ENCODE data around the gene AK4. TPM values are rescaled to one million over a fixed set of nuclear protein-coding genes. Genes with fewer than 3 reads are reported as not detected.

AK4 gene
- total RNA-seq, 6 donors from 2014 or later: 0.44 to 7.0 (median 3.6) TPM

DNA sequence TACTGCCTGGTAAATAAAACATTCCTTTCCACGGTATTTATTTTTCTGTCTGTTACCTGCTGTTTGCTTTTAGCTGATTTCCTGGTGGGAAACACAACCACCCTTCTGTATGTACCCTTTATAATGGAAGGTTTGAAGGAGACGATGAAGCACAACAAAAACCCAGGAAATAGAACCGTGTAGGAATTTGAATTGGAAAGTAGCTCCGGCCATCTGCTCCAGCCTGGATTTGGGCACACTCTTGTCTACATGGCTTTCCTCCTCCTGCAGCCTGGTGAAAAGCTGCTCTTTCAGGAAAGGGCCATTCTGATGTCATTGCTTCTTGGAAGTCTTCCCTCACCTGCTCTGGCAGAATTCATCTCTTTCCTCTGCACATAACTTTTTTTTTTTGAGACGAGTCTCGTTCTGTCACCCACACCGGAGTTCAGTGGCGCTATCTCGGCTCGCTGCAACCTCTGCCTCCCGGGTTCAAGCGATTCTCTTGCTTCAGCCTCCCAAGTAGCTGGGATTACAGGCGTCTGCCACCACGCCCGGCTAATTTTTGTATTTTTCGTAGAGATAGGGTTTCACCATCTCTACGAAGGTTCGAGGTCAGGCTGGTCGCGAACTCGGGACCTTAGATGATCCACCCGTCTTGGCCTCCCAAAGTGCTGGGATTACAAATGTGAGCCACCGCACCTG is 2.7 kb downstream of the AK4 start:
- peaks cover 14 to 26% (median 20%) of the 10 kb centered on the region in 4 donors for H3K4me1 ChIP-seq
- peaks cover 0 to 12% (median 0%) of the 10 kb centered on the region in 4 donors for H3K27me3 ChIP-seq
- no peak overlapping the region for H3K27ac ChIP-seq
- DNase-seq (no peak), ATAC-seq (ENCODE audit: low FRiP score in 2 of 2) (no peak)
- TF ChIP-seq POLR2A (IDR thresholded peaks at IDR 0.05): no peak
- TF ChIP-seq, protein P1, sequence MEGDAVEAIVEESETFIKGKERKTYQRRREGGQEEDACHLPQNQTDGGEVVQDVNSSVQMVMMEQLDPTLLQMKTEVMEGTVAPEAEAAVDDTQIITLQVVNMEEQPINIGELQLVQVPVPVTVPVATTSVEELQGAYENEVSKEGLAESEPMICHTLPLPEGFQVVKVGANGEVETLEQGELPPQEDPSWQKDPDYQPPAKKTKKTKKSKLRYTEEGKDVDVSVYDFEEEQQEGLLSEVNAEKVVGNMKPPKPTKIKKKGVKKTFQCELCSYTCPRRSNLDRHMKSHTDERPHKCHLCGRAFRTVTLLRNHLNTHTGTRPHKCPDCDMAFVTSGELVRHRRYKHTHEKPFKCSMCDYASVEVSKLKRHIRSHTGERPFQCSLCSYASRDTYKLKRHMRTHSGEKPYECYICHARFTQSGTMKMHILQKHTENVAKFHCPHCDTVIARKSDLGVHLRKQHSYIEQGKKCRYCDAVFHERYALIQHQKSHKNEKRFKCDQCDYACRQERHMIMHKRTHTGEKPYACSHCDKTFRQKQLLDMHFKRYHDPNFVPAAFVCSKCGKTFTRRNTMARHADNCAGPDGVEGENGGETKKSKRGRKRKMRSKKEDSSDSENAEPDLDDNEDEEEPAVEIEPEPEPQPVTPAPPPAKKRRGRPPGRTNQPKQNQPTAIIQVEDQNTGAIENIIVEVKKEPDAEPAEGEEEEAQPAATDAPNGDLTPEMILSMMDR (IDR thresholded peaks at IDR 0.05): no peak
- no peak for TF ChIP-seq POLR2AphosphoS5 (IDR thresholded peaks at IDR 0.05)
- TF ChIP-seq EP300 (IDR thresholded peaks at IDR 0.05): no peak
- H3K9me3 ChIP-seq: no peaks in the 10 kb centered on the region
- H3K36me3 ChIP-seq: no peaks in the 10 kb centered on the region
- H3K4me3 ChIP-seq: no peak overlapping the region
- WGBS, 2 donors: 90 to 92% methylated on average over 23 of the region's 23 CpGs

DNA sequence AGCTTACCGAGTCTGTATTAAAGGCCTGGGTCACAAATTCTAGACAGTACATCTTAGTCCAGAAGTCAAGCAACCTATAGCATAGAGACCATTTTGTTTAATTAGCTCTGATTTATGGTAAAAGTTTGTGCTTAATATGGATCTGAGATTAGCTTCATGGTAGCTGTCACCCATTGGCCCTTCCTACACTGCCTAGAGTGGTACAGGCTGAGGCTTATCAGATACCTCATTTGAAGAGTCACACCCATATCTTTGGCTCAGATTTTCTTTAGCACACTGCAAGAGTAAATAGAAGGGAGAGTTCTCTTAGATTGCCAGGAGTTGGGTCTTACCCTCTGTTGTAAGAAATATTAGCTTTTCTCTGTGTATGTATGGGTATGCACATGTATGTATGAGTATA is 3.6 kb downstream of the AK4 start:
- Histone ChIP-seq H3K27ac (no peak overlapping the region), H3K27me3 (peaks cover 0 to 10% (median 0%) of the 10 kb centered on the region in 4 donors), H3K36me3 (no peaks in the 10 kb centered on the region), H3K9me3 (no peaks in the 10 kb centered on the region), H3K4me3 (no peak overlapping the region), H3K4me1 (peaks cover 14 to 26% (median 20%) of the 10 kb centered on the region in 4 donors)
- 100% methylated on average over 1 of the region's 1 CpG for WGBS, 2 donors
- no peak for DNase-seq
- no peak for TF ChIP-seq EP300 (IDR thresholded peaks at IDR 0.05)
- TF ChIP-seq, protein P1 (IDR thresholded peaks at IDR 0.05): no peak
- no peak for TF ChIP-seq POLR2AphosphoS5 (IDR thresholded peaks at IDR 0.05)
- TF ChIP-seq POLR2A (IDR thresholded peaks at IDR 0.05): no peak
- ATAC-seq (ENCODE audit: low FRiP score in 2 of 2): no peak

DNA sequence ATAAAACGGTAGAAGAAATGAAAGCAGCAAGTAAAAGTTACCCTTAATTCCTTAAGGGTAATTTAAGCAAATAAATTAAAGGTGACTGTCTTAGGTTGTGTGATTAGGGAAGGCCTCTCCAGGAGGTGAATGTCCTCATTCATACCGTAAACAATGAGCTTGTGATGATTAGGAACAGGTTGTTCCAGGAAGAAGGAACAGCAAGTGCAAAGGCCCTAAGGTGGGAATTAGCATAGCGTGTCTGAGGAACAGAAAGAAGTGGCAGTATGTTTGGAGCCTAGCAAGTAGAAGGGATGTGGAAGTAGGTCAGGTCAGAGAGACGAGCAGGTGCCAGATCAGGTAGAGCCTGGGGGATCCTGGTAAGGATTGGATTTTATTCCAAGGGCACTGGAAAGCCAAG is 5.6 kb downstream of the AK4 start:
- Histone ChIP-seq H3K36me3 (no peaks in the 10 kb centered on the region), H3K9me3 (no peaks in the 10 kb centered on the region), H3K4me3 (no peak overlapping the region), H3K27ac (no peak overlapping the region), H3K4me1 (peaks cover 7 to 9% (median 8%) of the 10 kb centered on the region in 4 donors), H3K27me3 (no peaks in the 10 kb centered on the region)
- no peak for ATAC-seq (ENCODE audit: low FRiP score in 2 of 2)
- no peak for TF ChIP-seq POLR2AphosphoS5 (IDR thresholded peaks at IDR 0.05)
- no peak for TF ChIP-seq POLR2A (IDR thresholded peaks at IDR 0.05)
- TF ChIP-seq, protein P1 (IDR thresholded peaks at IDR 0.05): no peak
- no peak for TF ChIP-seq EP300 (IDR thresholded peaks at IDR 0.05)
- 94% methylated on average over 4 of the region's 4 CpGs for WGBS, 2 donors
- no peak for DNase-seq

DNA sequence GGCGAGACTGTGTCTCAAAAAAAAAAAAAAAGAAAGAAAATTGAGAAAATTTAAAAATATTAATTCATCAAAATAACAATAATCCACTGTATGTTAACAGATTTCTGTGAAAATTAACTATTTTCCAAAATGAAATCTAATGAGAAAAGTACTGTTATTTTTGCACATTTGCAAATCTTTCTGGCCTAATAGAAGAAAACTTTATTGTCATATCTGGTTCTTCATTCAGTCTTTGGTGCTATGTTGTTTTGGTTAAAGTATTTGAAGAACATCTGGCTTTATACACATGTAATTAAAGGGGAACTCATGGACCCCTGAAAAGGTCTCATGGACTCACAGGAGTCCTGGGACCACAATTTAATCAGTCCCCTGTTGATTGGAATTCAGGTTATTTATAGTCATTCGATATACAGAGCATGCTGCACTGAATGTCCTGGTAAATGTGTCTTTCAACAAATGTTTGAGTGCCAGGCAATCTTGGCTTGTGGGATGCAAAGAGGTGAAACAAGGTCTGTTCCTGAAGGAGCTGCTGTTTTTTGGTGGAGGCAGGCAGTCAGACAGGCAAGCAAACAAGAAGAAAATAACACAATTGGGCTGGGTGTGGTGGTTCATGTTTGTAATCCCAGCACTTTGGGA is 9.0 kb downstream of the AK4 start:
- Histone ChIP-seq H3K9me3 (no peaks in the 10 kb centered on the region), H3K27ac (no peak overlapping the region), H3K27me3 (no peaks in the 10 kb centered on the region), H3K4me3 (no peak overlapping the region), H3K4me1 (no peaks in the 10 kb centered on the region), H3K36me3 (no peaks in the 10 kb centered on the region)
- DNase-seq (no peak), ATAC-seq (ENCODE audit: low FRiP score in 2 of 2) (no peak)
- WGBS, 2 donors: 80 to 88% methylated on average over 2 of the region's 2 CpGs
- TF ChIP-seq EP300 (IDR thresholded peaks at IDR 0.05) (no peak), POLR2A (IDR thresholded peaks at IDR 0.05) (no peak), POLR2AphosphoS5 (IDR thresholded peaks at IDR 0.05) (no peak)
- TF ChIP-seq, protein P1 (IDR thresholded peaks at IDR 0.05): no peak

Measured in upper lobe of left lung (tissue), 6 donors.